Hematopoietic multipotent progenitor cell treated with erythropoietin and hydrocortisone succinate and interleukin-3 and kit ligand, for 4 days (in vitro differentiated cells): ENCODE measurements around the gene KCTD21.

ENCODE experiments used
- DNase-seq: peaks from one replicate; pipeline ENCODE4 v3.0.0-alpha.2; 2015

The KCTD21 gene

DNA sequence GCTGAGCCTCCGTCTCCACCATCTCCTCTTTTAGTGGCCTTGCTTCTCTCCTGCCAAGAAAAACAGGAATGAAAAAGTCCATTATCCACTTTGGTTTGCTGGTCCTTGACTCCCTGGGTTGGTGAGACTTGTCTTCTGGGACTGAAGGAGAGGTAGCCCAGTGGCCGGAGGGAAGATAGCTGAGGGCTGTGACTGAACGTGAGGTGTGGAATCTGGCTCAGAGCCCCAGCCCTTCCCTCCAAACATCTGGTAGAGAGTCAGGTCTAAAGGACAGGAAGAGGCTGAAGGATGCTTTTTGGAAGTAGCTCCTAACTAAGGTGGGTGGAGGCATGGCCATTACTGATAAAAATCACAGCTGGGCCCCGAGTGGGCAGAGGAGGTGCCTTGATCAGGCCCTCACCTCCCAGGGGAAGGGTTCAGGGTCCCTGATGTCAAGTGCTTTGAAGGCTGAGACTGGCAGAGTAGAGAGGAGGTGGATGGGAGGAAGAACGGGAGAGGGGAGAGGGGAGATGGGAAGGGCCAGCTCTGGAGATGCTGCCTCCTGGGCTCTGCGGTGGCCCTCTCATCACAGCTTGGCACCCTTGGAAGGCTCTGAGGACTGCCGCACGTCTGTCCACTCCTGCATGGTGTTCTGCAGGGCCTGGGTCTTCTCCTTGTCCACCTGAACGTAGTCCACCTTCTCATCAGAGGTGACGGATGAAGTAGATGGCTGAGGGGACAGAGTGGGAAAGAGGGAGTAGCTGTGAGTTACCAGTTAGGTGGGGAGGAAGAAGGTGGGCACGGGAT is 30.5 kb upstream of the KCTD21 start:
- DNase-seq, result no peak

DNA sequence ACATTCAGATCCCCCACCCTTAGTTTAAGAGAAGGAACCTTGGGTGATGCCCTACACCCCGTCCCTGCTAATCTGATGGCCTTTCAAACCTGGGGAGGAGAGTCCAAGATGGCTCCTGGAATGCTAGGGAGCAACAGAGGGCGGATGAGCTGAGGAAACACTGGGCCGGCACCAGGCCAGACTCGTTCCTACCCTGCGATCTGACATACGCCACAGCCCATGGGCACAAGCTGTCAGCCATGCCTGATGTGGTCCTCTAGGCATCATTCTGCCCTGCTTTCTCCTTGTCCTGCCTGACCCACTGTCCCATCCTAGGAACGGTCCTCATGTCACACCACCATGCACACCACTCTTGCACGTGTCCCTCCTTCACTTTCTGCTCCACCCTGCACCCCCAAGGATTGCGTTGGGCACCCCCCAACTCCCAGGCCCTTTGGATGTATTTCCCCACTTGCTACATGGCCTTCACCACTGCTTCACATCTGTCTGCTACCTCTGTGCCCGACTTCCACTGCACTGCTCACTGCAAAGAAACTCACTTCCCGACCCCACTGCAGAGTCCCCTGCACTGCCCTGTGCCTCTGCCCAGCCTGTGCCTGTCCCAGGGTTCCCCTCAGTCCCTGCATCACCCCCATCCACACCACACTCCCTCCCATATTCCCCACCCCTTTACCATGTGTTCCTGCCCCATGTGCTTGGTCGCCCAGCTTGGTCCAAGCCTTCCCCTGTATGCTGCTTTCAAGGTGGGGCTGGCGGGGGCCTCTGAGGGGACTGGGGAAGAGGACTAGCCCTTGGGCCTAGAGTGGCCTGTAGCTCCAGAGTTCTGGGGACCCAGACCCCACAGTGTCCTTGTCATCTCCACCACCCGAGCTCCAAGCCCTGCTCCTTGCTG is 29.5 kb upstream of the KCTD21 start:
- DNase-seq, result no peak

DNA sequence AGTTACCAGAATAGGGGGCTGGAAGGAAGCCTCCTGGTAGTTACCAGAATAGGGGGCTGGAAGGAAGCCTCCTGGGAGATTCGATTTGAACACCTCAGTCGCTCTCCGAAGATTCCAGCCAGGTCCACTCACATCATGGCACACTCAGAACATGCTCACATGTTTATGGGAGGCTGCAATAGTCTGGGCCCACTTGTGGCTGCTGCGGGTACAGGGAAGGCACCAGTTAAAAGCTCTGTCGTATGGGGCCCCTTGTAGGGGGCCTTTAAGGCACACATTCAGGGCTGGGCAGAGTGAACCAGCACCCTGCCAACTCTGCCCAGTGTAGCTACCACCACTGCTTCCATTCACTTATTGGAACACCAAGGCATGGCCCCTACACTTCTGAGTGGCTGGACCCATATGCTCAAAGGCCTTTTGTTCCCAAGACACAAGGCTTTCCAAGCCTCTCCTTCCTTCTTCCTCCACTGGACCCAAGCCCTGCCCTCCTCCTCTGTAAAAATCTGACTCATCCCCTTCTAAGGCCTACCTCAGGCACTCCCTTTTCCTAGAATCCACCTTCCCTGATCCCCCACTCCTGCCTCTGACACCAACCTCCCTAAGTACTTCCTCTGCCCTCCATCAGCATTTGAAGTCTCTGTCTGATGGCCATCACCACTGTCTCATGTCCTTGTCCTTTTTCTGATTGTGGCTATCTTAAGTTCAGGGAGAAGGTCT is 28.3 kb upstream of the KCTD21 start:
- DNase-seq, result no peak

- no peak for DNase-seq
Measured at GRCh38 chr11:78216021-78216420, 27.6 kb upstream of the KCTD21 start.

DNA sequence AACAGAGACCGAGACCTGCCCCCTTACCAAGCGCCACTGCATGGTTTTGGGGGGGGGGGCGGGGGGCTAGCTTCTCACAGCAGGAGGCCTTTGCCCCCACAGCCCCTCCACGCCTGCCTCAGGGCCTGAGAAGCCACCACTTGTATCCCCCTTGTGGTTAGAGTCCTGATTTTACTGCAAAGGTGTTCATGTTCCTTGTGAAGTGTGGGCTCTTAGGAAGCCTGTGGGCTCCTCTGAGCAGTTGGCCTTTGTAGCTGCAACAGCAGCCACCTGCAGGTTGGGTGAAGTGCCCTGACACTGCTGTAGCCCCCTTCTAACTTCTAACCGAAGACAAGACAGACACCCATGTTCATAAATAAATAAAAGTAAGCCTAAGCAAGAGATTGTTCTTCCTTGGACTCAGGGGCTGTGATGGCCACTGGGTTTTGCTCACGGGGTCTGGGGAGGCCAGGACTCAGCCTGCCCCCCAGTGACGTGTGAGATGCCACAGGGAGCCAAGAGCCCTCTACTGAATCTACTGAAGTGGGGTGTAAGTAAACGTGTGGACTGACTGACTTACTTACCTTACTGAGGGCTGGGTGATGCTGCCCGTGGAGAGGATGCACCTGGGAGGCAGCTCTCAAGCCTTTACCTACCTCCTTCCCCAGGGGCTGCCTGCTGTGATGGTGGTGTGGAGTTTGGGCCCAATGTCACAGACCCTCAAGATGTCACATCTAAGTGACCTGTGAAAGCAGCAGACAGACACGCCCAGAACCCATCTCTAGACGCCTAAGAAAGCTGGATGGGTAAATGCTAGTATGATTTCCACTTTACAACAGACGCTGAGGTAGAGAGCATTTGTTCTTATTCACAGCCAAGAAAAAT is 26.1 kb upstream of the KCTD21 start:
- DNase-seq, result no peak

DNA sequence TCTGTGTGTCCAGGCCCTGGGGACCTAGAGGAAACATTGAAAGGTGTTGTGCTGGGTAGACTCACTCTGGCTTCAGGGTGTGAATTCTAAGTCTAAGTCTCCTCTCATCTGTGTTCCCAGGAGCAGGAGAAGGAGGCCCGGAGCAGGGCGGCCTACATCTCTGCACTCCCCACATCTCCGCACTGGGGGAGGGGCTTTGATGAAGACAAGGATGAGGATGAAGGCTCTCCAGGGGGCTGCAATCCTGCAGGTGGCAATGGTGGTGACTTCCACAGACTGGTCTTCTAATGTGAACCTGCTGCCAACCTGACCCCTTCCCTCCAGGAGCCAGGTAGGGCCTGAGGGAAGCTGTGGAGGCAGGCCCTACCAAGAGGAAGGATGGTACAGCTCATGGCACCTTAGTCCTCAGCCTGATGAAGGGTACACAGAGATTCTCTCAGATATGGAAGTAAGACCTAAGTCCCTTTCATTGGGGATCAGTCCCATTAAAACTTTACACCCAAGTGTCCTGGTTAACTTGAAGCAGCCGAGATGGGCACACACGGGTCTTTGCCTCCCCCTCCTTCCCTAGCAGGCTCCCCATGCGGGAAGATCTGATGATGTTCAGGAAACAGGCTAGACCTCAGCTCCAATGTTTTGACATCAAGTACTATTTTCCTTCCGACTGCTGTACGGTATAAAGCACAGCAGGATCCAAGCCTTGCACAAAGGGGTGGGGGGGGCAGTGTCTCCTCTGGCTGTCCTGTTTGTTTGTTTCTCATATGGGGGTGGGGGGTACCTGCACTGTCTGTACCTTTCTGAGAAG is 25.3 kb upstream of the KCTD21 start:
- no peak for DNase-seq

- no peak for DNase-seq
Measured at GRCh38 chr11:78212586-78213371, 24.4 kb upstream of the KCTD21 start.

DNA sequence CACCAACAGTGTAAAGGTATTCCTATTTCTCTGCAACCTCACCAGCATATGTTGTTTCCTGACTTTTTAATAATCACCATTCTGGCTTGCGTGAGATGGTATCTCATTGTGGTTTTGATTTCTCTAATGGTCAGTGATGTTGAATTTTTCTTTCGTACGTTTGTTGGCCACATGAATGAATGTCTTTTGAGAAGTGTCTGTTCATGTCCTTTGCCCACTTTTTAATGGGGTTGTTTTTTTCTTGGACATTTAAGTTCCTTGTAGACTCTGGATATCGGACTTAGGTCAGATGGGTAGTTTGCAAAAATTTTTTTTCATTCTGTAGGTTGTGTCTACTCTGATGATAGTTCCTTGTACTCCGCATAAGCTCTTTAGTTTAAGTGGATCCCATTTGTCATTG is 23.1 kb upstream of the KCTD21 start:
- DNase-seq, result no peak

- DNase-seq, result no peak
Measured at GRCh38 chr11:78210000-78210608, 21.7 kb upstream of the KCTD21 start.

GRCh38 chr11:78209478-78209877 is 21.1 kb upstream of the KCTD21 start:
- no peak for DNase-seq

DNA sequence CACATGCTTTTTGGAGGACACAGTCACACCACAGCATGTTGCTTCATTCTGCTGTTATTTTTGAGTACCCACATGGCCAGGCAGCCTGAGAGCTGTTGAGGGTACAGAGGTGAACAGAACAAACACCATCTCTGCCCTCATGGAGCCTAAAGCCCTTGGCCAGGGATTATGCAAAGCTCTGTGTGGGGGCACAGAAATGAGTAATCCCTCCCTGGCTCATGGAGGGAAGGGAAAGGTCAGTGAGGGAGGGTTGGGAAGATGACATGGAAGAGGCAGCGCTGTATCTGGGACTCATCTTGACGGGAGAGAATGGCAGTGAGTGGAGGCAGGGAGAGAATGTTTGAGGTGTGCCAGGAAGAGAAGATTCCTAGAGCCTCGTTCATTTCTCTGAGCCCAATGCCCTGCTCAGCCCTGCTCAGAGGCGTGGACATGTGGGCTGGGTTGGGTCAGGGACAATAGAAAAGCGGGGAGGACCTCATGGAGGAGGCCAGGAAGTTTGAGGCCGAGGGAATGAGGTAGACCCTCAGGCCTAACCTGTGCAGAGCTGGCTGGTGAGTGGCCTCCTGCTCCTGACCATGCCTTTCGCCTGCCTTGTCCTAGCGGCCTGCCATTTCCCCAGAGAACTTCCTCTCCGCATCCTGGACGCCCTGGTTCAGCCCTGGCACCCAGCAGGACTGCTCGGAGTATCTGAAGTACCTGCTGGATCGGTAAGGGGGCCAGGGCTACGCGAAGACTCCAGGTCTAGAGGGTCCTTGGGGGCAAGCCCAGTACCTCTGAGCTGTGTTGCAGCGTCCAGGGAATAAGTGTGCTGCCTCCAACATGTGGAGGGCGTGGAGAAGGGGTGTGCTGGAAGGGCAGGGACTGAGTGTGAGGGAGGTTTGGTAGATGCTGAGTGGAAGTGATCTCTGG is 20.1 kb upstream of the KCTD21 start:
- DNase-seq, result no peak

DNA sequence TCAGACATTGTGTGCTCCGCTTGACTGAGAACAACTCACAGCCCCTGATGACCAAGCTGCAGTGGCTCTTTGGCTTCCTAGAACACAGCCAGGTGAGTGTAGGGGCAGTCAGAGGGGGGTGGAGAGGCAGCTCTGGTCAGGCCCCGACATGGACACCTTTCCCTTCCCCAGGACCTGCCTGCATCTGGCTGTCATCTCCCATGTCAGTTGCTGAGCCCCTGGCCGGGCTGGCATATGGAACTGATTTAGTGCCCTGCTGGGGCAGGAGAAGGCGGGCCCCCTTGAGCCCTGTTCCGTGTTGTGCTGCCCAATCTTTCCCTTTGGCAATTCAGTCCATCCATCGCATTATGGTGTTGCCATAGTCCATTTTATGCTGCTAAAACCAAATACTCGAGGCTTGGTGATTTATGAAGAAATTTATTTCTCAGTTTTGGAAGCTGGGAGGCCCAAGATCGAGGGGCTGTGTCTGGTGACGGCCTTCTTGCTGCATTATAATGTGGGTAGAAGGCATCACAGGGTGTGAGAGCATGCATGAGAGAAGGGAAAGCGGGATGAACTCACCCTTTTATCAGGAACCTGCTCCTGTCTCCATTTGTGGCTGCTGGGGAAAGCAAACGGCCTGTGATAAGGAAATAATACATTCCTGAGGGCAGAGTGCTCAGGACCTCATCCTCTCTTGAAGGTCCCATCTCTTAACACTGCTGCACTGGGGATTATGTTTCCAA is 19.3 kb upstream of the KCTD21 start:
- no peak for DNase-seq

DNA sequence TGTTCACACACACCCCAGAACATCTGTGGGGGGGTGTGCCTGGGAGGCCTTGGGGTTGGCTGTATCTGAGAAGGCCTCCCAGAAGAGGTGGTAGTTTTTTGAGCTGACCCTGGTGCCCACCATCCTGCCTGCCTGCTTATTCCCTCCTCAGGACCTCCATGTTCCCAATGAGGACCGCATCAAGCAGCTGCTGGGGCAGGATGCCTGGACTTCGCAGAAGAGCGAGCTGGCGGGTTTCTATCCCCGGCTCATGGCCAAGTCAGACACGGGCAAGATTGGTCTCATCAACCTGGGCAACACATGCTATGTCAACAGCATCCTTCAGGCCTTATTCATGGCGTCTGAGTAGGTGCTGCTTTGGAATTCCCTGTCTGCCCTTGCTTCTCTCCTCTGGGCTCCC is 17.3 kb upstream of the KCTD21 start:
- no peak for DNase-seq

DNA sequence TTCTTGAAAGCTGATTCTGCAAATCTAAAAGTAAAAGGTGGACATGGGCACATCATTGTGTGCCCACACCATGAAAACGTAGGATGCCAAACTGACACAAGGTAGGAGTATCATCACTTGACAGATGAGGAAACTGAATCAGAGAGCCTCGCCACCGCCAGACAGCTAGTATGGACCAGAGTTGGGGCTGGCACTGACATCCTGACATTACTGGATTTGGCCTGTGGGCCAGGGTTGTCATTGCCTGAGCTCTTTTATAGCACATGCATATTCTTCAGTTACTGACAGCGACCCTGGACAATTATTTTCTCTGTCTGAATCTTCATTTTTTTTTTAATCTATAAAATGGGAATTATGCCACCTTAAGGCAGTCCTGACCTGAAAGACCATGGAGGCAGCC is 16.8 kb upstream of the KCTD21 start:
- DNase-seq, result no peak

- DNase-seq, result no peak
Measured at GRCh38 chr11:78203184-78203583, 14.8 kb upstream of the KCTD21 start.

DNA sequence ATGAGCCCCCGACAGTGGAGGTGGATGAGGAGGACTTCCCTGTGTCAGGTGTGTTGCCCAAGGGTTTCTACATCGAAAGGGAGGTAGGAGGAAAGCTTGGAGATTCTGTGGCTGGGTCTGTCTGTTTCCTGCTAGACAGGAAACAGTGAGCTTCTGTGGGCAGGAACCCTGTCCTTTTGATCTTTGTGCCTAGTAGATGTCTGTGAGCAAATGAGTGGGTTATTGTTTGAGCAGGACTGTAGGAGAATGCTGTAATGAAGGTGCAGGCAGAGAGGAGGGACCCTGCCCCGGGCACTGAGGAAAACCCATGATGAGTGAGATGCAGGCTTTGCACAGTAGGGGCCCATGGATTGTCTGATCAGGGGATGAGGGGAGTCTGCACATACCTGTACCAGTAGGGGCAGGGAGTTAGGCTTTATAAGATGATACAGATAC is 14.3 kb upstream of the KCTD21 start:
- DNase-seq, result peak; percentile 51

GRCh38 chr11:78201096-78201818 is 12.8 kb upstream of the KCTD21 start:
- no peak for DNase-seq

DNA sequence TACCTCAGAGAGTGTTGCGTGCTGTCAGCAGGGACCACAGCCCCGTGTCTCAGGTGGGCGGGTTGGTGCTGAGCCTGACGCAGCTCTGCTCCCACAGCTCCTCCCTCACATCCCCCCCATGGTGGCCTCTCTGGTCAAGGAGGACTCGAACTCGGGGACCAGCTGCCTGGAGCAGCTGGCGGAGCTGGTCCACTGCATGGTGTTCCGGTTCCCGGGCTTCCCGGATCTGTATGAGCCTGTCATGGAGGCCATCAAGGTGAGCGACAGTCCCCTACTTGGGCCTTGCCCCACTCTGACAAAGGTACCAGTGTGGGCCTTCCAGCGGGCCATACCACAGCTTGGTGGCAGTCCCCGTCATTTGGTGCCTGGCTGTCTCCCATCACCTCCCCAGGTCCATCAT is 12.1 kb upstream of the KCTD21 start:
- DNase-seq, result no peak
